CD4-positive, alpha-beta T cell treated with Interleukin-21 for 1 hour (primary cell): ENCODE results near the gene INTS1.
"Not testable (repeated sequence)": the region's sequence is repeated elsewhere in the genome, so short reads cannot be mapped to it uniquely, and the experiment has no call there.

Experiments used
- DNase-seq: peaks from one replicate; pipeline ENCODE4 v3.0.0-alpha.2; 2020

The INTS1 gene

GRCh38 chr7:1459920-1460820 lies 44.0 kb downstream of the INTS1 start:
- DNase-seq, result no peak

DNA sequence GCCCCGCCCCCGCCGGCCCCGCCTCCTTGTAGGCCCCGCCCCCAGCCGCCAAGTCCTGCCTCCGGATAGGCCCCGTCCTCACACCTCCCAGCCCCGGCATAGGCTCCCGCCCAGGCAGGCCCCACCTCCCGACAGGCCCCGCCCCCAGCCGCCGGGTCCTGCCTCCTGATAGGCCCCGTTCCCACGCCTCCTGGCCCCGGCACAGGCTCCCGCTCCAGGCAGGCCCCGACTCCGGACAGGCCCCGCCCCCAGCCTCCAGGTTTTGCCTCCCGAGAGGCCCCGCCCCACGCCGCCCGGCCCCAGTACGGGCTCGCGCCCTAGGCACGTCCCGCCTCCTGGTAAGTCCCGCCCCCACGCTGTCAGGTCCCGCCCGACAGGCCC lies 44.7 kb downstream of the INTS1 start:
- DNase-seq, result peak; percentile 99

DNA sequence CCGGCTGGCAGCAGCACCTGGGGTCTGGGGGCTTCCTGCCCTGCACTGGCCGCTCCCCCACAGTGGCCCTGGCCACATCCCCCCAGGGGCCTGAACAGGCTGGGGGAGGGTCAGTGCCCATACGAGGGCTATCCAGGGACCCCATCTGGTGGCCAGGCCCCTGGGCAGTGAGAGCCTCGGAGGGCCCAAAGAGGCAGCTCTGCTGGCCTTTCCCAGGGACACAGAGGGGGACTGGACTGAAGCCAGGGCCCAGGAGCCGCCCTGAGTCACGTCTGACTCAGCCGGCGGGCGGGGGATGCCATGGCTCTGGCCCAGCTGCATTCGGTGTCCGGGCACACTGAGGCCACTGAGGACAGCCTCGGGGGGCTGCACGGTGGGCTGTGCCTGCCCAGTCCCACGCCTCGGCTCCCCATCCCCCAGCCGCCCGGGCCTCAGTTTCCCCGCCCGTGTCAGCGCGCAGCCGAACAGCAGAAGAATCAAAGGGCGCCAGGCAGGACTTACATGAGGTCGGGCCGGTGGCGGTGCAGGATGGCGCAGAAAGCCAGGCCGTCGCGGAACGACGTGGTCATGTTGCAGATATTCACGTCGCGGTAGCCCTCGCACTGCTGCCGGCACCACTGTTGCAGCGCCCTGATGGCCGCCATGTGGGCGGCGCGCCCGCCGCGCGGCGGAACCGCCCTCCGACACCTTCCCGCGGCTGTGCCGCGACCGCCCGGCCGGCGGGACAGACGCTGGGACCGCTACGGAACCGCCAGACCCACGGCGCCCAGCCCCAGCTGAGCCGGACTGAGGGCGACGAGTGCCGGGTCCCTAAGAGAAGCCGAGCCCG lies 45.3 kb downstream of the INTS1 start, which contains the start of gene MICALL2:
TSS of gene MICALL2 (minus strand) at position 788 of the 829 bp plus-strand sequence. CDS start at position 644, 144 bp downstream.
- DNase-seq, result no peak

GRCh38 chr7:1457949-1458682 lies 46.1 kb downstream of the INTS1 start:
- no peak for DNase-seq

- DNase-seq, result no peak
Observed at GRCh38 chr7:1457059-1457948, 46.9 kb downstream of the INTS1 start.

- no peak for DNase-seq
Observed at GRCh38 chr7:1455955-1456354, 48.2 kb downstream of the INTS1 start.

DNA sequence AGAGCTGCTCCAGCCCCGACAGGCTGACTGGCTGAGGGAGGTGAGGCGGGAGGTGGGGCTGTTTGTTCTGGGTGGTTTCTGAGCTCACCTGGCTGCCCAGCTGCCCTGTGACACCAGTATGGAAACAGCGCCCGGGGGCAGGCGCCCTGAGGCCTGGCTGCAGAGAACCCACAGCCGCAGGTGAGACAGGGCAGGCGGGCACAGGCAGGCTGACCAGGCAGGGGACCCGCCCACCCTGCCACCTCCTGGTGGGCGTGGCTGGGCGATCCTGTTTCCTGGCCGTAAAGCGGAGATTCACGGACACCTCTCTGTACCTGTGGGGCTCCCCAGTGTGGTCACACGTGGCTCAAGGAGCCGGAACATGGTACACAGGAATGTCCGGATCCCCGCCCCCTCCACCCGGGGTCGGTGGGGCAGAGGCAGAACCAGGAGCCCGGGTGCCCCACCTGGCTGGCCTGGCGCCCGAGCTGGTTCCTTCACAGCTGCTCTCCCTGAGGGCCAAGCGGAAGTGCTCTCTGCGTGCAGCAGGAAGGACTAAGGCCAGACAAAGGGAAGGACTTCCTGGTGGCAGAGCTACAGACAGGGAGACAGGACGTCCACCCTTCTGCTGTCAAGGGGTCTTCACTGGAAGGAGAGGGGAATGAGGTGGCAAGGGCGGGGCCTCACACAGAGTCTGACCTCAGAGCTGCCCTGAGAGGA lies 48.8 kb downstream of the INTS1 start:
- DNase-seq, result no peak

GRCh38 chr7:1454542-1454941 lies 49.6 kb downstream of the INTS1 start:
- DNase-seq, result no peak

DNA sequence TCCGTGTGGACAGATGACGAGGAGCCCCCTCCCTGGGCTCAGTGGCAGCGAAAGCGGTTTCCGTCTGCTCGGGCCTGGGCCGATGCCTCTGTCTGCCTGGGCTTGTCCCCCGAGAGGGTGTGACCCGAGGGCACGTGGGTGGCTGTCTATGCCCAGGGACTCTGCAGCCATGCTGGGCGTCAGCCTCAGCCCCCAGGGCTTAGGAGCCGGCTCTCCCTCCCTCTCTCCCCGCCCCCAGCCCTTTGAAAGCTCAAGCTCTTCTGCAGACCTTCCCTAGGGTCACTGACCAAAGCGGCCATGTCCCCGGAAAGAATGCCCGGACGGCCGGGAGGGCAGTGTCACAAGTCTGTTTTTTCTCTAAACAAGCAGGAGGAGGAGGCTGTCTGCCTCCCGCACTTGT lies 52.0 kb downstream of the INTS1 start:
- no peak for DNase-seq

DNA sequence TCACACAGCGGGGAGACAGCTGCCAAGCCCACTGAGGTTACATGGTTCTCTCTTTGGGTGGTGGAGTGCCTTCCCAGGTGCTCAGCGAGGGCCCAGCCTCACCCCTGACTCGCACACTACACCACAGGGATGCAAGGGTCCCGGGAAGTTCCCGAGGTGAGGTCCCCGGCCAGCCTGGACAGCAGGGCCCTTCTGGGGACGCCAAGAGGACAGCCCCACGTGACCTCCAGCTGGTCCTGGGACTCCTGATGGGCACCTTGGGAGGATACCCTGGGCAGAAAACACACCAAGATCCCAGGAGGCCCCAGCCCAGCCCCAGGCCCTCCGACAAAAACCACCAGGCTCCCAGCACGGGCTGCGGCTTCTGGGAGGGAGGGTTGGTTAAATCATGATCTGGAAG lies 53.2 kb downstream of the INTS1 start:
- no peak for DNase-seq

- no peak for DNase-seq
Observed at GRCh38 chr7:1450431-1450830, 53.8 kb downstream of the INTS1 start.

GRCh38 chr7:1449951-1450350 lies 54.2 kb downstream of the INTS1 start:
- DNase-seq, result no peak

GRCh38 chr7:1449501-1449900 lies 54.7 kb downstream of the INTS1 start:
- DNase-seq, result no peak

- DNase-seq, result no peak
Observed at GRCh38 chr7:1448958-1449357, 55.2 kb downstream of the INTS1 start.

DNA sequence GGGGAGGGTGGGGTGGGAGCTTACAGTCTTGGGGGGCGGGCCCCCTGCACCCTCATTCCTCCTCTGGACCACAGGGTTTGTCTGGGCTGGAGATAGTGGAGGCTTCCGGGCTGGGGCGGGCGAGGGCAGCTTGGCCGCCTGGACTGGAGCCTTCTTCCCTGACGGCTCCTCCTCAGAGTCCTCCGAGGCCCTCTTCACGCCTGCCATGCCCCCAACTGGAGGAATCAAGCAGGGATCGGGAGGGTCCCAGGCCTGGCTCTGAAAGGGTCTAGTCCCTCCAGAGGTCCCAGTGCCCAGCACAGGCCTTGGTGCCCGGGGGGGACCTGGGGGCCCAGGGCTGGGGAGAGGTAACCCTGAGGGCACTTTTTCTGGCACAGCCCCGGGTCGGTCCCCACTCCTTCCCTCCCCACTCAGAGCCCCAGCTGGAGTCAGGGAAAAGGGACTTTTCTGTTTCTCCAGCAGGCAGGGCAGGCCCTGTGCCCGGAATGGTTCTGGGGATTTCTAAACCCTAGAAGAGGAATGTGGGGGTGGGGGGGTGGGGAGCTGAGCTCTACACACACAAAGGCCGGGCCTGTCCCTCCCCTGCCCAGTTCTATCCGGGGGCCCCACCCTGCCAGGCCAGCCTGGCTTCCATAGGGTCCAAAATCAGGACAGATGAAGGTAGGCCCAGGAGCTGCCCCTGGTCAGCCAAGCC lies 56.5 kb downstream of the INTS1 start:
- no peak for DNase-seq

DNA sequence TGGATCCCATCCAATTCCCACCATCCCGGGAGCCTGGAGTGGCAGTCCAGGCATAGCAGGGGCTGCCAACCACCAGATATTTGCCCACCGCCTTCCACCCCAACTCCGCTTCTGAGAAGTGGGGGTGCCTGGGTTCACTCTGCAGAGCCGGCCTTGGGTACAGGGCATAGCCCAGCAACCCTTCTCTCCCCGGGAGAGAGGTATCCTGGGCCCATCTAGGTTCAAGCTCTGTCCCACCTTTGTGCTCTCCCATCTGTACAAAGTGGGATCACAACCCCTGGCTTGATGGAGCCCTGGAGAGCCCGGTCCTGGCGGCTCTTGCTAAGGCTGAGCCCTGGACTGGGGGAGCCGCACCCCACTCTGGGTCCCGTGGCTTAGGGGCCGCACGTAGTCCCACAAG lies 57.1 kb downstream of the INTS1 start:
- DNase-seq, result no peak

DNA sequence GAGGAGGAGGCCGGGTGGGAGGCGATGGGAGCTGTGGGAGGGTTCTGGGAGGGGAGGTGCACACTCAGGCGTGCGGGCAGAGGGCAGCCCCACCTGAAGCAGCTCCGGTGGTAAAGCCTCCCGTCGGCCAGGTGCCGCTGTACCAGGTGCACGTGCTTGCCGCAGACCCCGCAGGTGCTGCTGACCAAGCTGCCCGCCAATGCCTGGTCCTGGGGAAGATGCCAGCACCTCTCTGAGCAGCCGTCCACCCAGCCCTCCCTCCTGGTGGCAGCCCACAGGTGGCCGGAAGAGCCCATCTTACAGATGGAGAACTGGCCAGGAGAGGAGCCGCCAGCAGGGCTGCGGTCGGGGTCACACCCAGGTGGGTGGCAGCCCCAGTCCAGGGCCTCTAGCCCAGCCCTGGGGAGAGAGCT lies 57.6 kb downstream of the INTS1 start:
- DNase-seq, result no peak

DNA sequence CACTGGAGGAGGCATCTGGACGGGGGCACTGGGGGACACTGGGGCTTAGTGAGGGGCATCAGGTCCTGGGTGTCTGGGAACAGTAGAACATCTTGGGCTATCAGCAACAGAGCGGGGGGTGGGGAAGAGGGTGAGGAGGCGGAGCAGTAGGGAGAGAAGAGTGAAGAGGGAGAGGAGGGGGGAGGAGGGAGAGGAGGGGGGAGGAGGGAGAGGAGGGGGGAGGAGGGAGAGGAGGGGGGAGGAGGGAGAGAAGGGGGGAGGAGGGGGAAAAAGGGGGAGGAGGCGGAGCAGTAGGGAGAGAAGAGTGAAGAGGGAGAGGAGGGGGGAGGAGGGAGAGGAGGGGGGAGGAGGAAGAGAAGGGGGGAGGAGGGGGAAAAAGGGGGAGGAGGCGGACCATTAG lies 58.2 kb downstream of the INTS1 start:
- not testable (repeated sequence) for DNase-seq

DNA sequence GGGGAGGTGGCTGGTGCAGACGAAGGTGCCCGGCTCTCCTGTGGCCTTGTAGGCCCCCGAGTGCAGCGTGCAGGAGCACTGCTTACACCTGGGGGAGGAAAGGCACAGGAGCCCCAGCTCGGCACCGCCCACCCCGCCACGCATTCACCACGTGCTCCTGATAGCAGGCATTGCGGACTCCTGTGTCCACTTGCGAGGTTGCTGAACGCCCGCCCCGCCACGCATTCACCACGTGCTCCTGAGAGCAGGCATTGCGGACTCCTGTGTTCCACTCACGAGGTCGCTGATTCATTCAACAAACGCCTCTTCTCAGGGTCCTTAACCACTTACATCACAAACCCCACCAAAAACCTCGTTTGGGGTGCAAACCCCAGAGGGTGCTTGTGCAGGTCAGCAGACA lies 58.8 kb downstream of the INTS1 start:
- no peak for DNase-seq

DNA sequence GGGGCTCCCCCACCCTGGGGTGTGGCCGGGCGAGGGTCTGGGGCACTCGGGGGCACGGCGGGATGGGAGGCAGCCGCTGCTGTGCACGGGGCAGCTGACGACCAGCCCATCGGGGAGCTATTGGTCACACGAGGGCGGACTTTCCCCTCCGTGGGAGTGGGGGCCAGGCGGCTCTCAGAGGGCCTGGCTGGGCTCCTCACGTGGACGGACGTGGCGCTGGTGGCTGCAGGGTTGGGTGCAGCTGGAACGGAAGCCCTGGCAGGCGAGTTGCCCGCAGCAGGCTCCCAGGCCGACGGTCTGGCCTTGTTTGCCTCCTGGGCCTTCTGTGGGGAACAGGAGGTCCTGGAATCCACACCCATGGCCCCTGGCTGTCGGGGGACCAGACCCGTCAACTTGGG lies 59.3 kb downstream of the INTS1 start:
- DNase-seq, result no peak
